Osteoblast (primary cell): Measurements from ENCODE around the gene ANO4. TPM values are rescaled to one million over a fixed set of nuclear protein-coding genes. Genes with fewer than 3 reads are reported as not detected.
"Not testable (repeated sequence)": the region's sequence is repeated elsewhere in the genome, so short reads cannot be mapped to it uniquely, and the experiment has no call there.

Experiments used
- DNase-seq: peaks from one replicate; pipeline ENCODE4 v3.0.0; 2011; ENCODE audit warnings: low spot score, mixed read lengths; ENCODE audit not compliant: insufficient read length; ENCODE audit errors: missing footprints
- H2AFZ ChIP-seq: 2 replicates; pipeline ENCODE4 v1.6.0; 2011; ENCODE audit warnings: mild to moderate bottlenecking, low read length
- H3K27ac ChIP-seq: 2 replicates; pipeline ENCODE4 v1.5.1; 2011; ENCODE audit warnings: mild to moderate bottlenecking, low read depth, low read length, moderate library complexity
- H3K27me3 ChIP-seq: 2 replicates; pipeline ENCODE4 v1.6.0; 2012; ENCODE audit warnings: mild to moderate bottlenecking, control low read depth, inconsistent platforms, low read length, moderate library complexity; ENCODE audit not compliant: insufficient read depth
- H3K36me3 ChIP-seq: 2 replicates; pipeline ENCODE4 v1.5.1; 2011; ENCODE audit warnings: mild to moderate bottlenecking, low read length, control low read depth, moderate library complexity; ENCODE audit not compliant: insufficient read depth
- H3K4me1 ChIP-seq: 2 replicates; pipeline ENCODE4 v1.5.1; 2011; ENCODE audit warnings: mild to moderate bottlenecking, low read length, control low read depth, moderate library complexity; ENCODE audit not compliant: insufficient read depth
- H3K4me2 ChIP-seq: 2 replicates; pipeline ENCODE4 v1.6.0; 2011; ENCODE audit warnings: mild to moderate bottlenecking, low read length; ENCODE audit not compliant: insufficient read depth
- H3K4me3 ChIP-seq: fragments of 200-600 bp; sonication (generic); 3 replicates; pipeline ENCODE4 v1.5.1; 2012; ENCODE audit warnings: mild to moderate bottlenecking, low read length, inconsistent platforms; ENCODE audit not compliant: insufficient read depth
- H3K79me2 ChIP-seq: 2 replicates; pipeline ENCODE4 v1.6.0; 2012; ENCODE audit warnings: mild to moderate bottlenecking, low read length, control low read depth, inconsistent platforms; ENCODE audit not compliant: insufficient read depth
- H3K9me3 ChIP-seq: 2 replicates; pipeline ENCODE4 v1.5.1; 2011; ENCODE audit warnings: low read depth, low read length, control low read depth
- H4K20me1 ChIP-seq: 2 replicates; pipeline ENCODE4 v1.6.0; 2012; ENCODE audit warnings: mild to moderate bottlenecking, low read length, control low read depth; ENCODE audit not compliant: insufficient read depth
- total RNA-seq: library from RNA; depleted of rRNA; stranded (reverse); fragments of >200 nt; gene quantifications from 2 replicates; pipeline ENCODE4 v1.2.3, GENCODE V29; 2012
- TF ChIP-seq, protein P1 (sequence below): IDR thresholded peaks from 2 replicates; pipeline ENCODE4 v1.5.1; 2011; ENCODE audit warnings: mild to moderate bottlenecking, low read depth, low read length, moderate library complexity; ENCODE audit errors: extremely low read depth

The ANO4 gene
- total RNA-seq, 1 donor, result not detected

DNA sequence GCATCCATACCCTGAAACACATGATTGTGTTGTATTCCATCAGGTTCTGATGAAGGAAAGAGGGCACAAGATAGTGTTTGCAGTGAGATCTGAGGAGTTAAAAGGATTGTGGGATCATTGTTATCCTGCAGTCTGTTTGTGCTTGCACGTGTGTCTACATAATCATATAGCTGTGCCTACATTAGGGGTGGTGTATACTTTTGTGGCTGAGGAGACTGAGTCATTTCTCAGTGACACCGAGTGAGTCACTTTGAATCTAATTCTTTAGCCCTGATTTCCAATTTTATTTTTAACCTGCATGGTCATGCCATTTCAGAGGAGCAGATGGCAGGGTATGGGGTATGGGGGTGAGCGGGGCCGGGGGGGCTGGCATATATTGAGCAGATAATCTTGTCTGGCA is 133.2 kb downstream of the ANO4 start:
- H3K79me2 ChIP-seq, result no peaks in the 10 kb centered on the region
- no peaks in the 10 kb centered on the region for H3K36me3 ChIP-seq
- no peak overlapping the region for H3K4me2 ChIP-seq
- H3K27ac ChIP-seq, result no peak overlapping the region
- TF ChIP-seq, protein P1, sequence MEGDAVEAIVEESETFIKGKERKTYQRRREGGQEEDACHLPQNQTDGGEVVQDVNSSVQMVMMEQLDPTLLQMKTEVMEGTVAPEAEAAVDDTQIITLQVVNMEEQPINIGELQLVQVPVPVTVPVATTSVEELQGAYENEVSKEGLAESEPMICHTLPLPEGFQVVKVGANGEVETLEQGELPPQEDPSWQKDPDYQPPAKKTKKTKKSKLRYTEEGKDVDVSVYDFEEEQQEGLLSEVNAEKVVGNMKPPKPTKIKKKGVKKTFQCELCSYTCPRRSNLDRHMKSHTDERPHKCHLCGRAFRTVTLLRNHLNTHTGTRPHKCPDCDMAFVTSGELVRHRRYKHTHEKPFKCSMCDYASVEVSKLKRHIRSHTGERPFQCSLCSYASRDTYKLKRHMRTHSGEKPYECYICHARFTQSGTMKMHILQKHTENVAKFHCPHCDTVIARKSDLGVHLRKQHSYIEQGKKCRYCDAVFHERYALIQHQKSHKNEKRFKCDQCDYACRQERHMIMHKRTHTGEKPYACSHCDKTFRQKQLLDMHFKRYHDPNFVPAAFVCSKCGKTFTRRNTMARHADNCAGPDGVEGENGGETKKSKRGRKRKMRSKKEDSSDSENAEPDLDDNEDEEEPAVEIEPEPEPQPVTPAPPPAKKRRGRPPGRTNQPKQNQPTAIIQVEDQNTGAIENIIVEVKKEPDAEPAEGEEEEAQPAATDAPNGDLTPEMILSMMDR, result no peak
- no peaks in the 10 kb centered on the region for H3K9me3 ChIP-seq
- H2AFZ ChIP-seq, result no peak overlapping the region
- no peak overlapping the region for H3K4me3 ChIP-seq
- H3K4me1 ChIP-seq, result peaks cover 10% of the 10 kb centered on the region
- no peaks in the 10 kb centered on the region for H4K20me1 ChIP-seq
- peak; percentile 59 for DNase-seq
- no peaks in the 10 kb centered on the region for H3K27me3 ChIP-seq

DNA sequence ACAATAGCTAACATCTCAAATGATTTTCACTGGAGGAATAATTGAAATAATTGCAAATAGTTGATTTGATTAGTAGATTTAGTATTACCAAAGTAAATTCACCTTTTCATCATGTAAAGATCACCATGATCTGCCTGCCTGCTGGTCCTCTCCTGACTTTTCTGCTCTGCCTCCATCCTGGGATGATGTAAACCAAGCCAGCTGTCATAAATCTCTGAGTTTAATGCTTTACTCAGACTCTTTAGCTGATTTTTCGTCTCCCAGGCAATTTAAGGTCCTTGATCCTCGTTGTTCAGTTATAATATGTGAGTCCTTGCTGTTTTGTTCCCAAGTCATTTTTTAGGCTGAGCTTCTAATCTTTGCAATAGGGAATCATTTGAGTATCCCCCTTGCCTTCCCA is 138.0 kb downstream of the ANO4 start:
- no peak for DNase-seq
- Histone ChIP-seq H3K4me1 (peaks cover 8% of the 10 kb centered on the region), H3K9me3 (no peaks in the 10 kb centered on the region), H3K4me3 (no peak overlapping the region), H3K79me2 (no peaks in the 10 kb centered on the region), H3K36me3 (no peaks in the 10 kb centered on the region), H3K27ac (no peak overlapping the region), H3K27me3 (no peaks in the 10 kb centered on the region), H2AFZ (no peak overlapping the region), H3K4me2 (no peak overlapping the region), H4K20me1 (no peaks in the 10 kb centered on the region)
- TF ChIP-seq, protein P1, result no peak

DNA sequence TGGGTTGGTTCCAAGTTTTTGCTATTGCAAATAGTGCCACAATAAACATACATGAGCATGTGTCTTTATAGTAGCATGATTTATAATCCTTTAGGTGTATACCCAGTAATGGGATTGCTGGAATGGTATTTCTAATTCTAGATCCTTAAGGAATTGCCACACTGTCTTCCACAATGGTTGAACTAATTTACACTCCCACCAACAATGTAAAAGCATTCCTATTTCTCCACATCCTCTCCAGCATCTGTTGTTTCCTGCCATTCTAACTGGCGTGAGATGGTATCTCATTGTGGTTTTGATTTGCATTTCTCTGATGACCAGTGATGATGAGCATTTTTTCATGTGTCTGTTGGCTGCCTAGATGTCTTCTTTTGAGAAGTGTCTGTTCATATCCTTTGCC is 139.0 kb downstream of the ANO4 start:
- H3K4me2 ChIP-seq, H3K36me3 ChIP-seq, DNase-seq, H3K27ac ChIP-seq, H2AFZ ChIP-seq, H3K79me2 ChIP-seq, H3K4me1 ChIP-seq, H3K9me3 ChIP-seq, H3K27me3 ChIP-seq, H3K4me3 ChIP-seq, H4K20me1 ChIP-seq: not testable (repeated sequence)

DNA sequence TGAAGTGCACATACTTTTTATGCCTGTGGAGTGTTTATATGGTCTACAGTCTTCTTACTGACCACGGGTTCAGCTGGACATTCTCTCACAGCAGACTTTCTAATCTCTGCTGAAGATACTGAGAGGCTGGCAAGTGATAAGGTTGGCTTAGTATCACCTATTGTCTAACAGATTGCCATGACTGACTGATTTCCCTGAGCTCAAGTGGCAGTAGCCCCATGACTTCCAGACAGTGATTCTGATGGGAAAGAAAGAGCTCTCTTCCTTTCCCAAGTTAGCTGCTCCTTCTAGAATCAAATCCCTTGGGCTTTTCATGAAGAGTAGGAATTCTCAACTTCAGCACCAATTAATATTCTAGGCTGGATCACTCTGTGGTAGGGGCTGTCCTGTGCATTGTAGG is 141.4 kb downstream of the ANO4 start:
- Histone ChIP-seq H3K27me3 (no peaks in the 10 kb centered on the region), H3K9me3 (no peaks in the 10 kb centered on the region), H3K4me1 (no peaks in the 10 kb centered on the region), H3K36me3 (no peaks in the 10 kb centered on the region), H3K4me2 (no peak overlapping the region), H3K4me3 (no peak overlapping the region), H3K79me2 (no peaks in the 10 kb centered on the region), H3K27ac (no peak overlapping the region), H2AFZ (no peak overlapping the region), H4K20me1 (no peaks in the 10 kb centered on the region)
- TF ChIP-seq, protein P1, result no peak
- no peak for DNase-seq
